ENCODE measurements around the gene C19orf67.

DNA sequence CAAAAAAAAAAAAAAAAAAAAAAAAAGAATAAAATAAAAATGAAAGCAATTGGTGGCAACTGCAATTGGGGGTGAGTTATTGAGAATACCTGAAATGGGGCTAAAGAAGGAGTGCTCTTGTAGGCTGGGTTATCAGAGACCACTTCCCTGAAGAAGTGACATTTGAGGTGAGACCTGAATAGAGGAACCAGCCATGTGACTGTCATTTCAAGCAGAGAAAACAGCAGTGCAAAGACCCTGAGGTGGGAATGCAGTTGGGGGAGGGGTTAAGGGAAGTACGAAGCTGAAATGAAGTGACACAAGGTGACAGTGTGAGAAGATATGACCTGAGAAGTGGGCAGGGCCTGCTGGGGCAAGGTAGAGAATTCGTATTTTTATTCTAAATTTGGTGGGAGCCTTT lies 19.4 kb downstream of the C19orf67 start:
- TF ChIP-seq, protein P1, sequence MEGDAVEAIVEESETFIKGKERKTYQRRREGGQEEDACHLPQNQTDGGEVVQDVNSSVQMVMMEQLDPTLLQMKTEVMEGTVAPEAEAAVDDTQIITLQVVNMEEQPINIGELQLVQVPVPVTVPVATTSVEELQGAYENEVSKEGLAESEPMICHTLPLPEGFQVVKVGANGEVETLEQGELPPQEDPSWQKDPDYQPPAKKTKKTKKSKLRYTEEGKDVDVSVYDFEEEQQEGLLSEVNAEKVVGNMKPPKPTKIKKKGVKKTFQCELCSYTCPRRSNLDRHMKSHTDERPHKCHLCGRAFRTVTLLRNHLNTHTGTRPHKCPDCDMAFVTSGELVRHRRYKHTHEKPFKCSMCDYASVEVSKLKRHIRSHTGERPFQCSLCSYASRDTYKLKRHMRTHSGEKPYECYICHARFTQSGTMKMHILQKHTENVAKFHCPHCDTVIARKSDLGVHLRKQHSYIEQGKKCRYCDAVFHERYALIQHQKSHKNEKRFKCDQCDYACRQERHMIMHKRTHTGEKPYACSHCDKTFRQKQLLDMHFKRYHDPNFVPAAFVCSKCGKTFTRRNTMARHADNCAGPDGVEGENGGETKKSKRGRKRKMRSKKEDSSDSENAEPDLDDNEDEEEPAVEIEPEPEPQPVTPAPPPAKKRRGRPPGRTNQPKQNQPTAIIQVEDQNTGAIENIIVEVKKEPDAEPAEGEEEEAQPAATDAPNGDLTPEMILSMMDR (conservative IDR thresholded peaks at IDR 0.05; ENCODE audit: low read depth in 2 of 2): no peak
- TF ChIP-seq POLR2AphosphoS5 (IDR thresholded peaks at IDR 0.05; ENCODE audit: low read depth) (no peak), JUNB (IDR thresholded peaks at IDR 0.05; ENCODE audit: unreplicated experiment) (no peak), CREB1 (CRISPR knock-in tag; IDR thresholded peaks at IDR 0.05; ENCODE audit: low read depth) (no peak), EZH2 (IDR thresholded peaks at IDR 0.05; ENCODE audit: low read depth, unreplicated experiment) (no peak), EZH2phosphoT487 (IDR thresholded peaks at IDR 0.05; ENCODE audit: unreplicated experiment) (no peak), ZNF331 (CRISPR knock-in tag; IDR thresholded peaks at IDR 0.05; ENCODE audit: low read depth) (no peak), ZNF114 (CRISPR knock-in tag; IDR thresholded peaks at IDR 0.05) (no peak), STAT1 (IDR thresholded peaks at IDR 0.05; ENCODE audit: unreplicated experiment) (no peak)
- TF ChIP-seq, protein P2, sequence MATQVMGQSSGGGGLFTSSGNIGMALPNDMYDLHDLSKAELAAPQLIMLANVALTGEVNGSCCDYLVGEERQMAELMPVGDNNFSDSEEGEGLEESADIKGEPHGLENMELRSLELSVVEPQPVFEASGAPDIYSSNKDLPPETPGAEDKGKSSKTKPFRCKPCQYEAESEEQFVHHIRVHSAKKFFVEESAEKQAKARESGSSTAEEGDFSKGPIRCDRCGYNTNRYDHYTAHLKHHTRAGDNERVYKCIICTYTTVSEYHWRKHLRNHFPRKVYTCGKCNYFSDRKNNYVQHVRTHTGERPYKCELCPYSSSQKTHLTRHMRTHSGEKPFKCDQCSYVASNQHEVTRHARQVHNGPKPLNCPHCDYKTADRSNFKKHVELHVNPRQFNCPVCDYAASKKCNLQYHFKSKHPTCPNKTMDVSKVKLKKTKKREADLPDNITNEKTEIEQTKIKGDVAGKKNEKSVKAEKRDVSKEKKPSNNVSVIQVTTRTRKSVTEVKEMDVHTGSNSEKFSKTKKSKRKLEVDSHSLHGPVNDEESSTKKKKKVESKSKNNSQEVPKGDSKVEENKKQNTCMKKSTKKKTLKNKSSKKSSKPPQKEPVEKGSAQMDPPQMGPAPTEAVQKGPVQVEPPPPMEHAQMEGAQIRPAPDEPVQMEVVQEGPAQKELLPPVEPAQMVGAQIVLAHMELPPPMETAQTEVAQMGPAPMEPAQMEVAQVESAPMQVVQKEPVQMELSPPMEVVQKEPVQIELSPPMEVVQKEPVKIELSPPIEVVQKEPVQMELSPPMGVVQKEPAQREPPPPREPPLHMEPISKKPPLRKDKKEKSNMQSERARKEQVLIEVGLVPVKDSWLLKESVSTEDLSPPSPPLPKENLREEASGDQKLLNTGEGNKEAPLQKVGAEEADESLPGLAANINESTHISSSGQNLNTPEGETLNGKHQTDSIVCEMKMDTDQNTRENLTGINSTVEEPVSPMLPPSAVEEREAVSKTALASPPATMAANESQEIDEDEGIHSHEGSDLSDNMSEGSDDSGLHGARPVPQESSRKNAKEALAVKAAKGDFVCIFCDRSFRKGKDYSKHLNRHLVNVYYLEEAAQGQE (IDR thresholded peaks at IDR 0.05; ENCODE audit: unreplicated experiment): no peak
- TF ChIP-seq, protein P3, sequence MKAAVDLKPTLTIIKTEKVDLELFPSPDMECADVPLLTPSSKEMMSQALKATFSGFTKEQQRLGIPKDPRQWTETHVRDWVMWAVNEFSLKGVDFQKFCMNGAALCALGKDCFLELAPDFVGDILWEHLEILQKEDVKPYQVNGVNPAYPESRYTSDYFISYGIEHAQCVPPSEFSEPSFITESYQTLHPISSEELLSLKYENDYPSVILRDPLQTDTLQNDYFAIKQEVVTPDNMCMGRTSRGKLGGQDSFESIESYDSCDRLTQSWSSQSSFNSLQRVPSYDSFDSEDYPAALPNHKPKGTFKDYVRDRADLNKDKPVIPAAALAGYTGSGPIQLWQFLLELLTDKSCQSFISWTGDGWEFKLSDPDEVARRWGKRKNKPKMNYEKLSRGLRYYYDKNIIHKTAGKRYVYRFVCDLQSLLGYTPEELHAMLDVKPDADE (IDR thresholded peaks at IDR 0.05): no peak
